ENCODE measurements around the gene ACTMAP.

- TF ChIP-seq EZH2 (IDR thresholded peaks at IDR 0.05; ENCODE audit: insufficient read depth, poor library complexity, severe bottlenecking) (no peak), EZH2phosphoT487 (IDR thresholded peaks at IDR 0.05; ENCODE audit: insufficient read depth, low read depth) (no peak)
These were observed 13.7 kb upstream of the ACTMAP start for GRCh38 chr19:40763963-40764362.

All from GM23248 (cell line).